Hepatocyte (in vitro differentiated cells): ENCODE measurements around the gene MLPH. TPM values are rescaled to one million over a fixed set of nuclear protein-coding genes. Genes with fewer than 3 reads are reported as not detected.

Experiments
- DNase-seq: peaks from one replicate; pipeline ENCODE4 v3.0.0-alpha.2; 2016; ENCODE audit warnings: low spot score
- H2AFZ ChIP-seq: fragments of 200-600 bp; sonication (generic); 2 replicates; pipeline ENCODE4 v1.6.0; 2016; ENCODE audit warnings: antibody characterized with exemption, mild to moderate bottlenecking
- H3K27ac ChIP-seq: fragments of 200-600 bp; sonication (generic); 2 replicates; pipeline ENCODE4 v1.5.1; 2016; ENCODE audit warnings: mild to moderate bottlenecking
- H3K27me3 ChIP-seq: fragments of 200-600 bp; sonication (generic); 2 replicates; pipeline ENCODE4 v1.6.1; 2016
- H3K36me3 ChIP-seq: fragments of 200-600 bp; sonication (generic); replicated peaks from 2 replicates; pipeline ENCODE4 v1.5.1; 2016; ENCODE audit warnings: low read depth; ENCODE audit not compliant: insufficient read depth
- H3K4me1 ChIP-seq: fragments of 200-600 bp; sonication (generic); 2 replicates; pipeline ENCODE4 v1.5.1; 2016; ENCODE audit warnings: mild to moderate bottlenecking, moderate library complexity; ENCODE audit not compliant: insufficient read depth
- H3K4me2 ChIP-seq: fragments of 200-600 bp; sonication (generic); 2 replicates; pipeline ENCODE4 v1.6.0; 2016
- H3K4me3 ChIP-seq: fragments of 200-600 bp; sonication (generic); 2 replicates; pipeline ENCODE4 v1.5.1; 2016; ENCODE audit warnings: mild to moderate bottlenecking
- H3K79me2 ChIP-seq: fragments of 200-600 bp; sonication (generic); 2 replicates; pipeline ENCODE4 v1.6.0; 2017; ENCODE audit warnings: mild to moderate bottlenecking
- H3K9me2 ChIP-seq: fragments of 200-600 bp; sonication (generic); replicated peaks from 2 replicates; pipeline ENCODE4 v1.6.0; 2017; ENCODE audit warnings: mild to moderate bottlenecking; ENCODE audit not compliant: insufficient read depth
- H3K9me3 ChIP-seq: fragments of 200-600 bp; sonication (generic); 2 replicates; pipeline ENCODE4 v1.5.1; 2016; ENCODE audit warnings: low read depth, mild to moderate bottlenecking
- H4K20me1 ChIP-seq: fragments of 200-600 bp; sonication (generic); 2 replicates; pipeline ENCODE4 v1.6.0; 2016; ENCODE audit warnings: mild to moderate bottlenecking; ENCODE audit not compliant: insufficient read depth, poor library complexity, severe bottlenecking
- EZH2 ChIP-seq: fragments of 200-600 bp; sonication (generic); IDR thresholded peaks from 2 replicates; pipeline ENCODE4 v1.6.1; 2016; ENCODE audit warnings: antibody characterized with exemption, mild to moderate bottlenecking, borderline replicate concordance
- EZH2phosphoT487 ChIP-seq: fragments of 200-600 bp; sonication (generic); IDR thresholded peaks from one replicate; pipeline ENCODE4 v1.6.1; 2018; ENCODE audit warnings: antibody characterized with exemption, mild to moderate bottlenecking, low read depth, moderate library complexity; ENCODE audit not compliant: unreplicated experiment, severe bottlenecking
- WGBS: methylation state at CpG from one replicate; pipeline ENCODE4 v1.1.6; 2016; ENCODE audit warnings: low lambda C conversion rate; ENCODE audit errors: missing lambda C conversion rate; 5-methylcytosine and 5-hydroxymethylcytosine counted together
- polyA plus RNA-seq: library from polyadenylated mRNA; unstranded; fragments of >200 nt; fragmentation: Nextera tagmentation; extraction: Ambion mirVana; gene quantifications from 2 replicates; pipeline ENCODE4 v1.2.1, GENCODE V29; 2016
- total RNA-seq: library from RNA; depleted of rRNA; stranded (reverse); fragments of >200 nt; gene quantifications from 2 replicates; pipeline ENCODE4 v1.2.3, GENCODE V29; 2014
- TF ChIP-seq, protein P1 (sequence below): fragments of 200-600 bp; sonication (generic); IDR thresholded peaks from 2 replicates; pipeline ENCODE4 v1.5.1; 2016; ENCODE audit warnings: antibody characterized with exemption, mild to moderate bottlenecking; ENCODE audit not compliant: poor library complexity

Gene MLPH
- total and polyA plus RNA-seq, 2 experiments from 2014 or later: 6.7 to 12.3 TPM

- no peak overlapping the region for H3K27ac ChIP-seq
Observed at GRCh38 chr2:237565974-237566373, 78.9 kb downstream of the MLPH start.

DNA sequence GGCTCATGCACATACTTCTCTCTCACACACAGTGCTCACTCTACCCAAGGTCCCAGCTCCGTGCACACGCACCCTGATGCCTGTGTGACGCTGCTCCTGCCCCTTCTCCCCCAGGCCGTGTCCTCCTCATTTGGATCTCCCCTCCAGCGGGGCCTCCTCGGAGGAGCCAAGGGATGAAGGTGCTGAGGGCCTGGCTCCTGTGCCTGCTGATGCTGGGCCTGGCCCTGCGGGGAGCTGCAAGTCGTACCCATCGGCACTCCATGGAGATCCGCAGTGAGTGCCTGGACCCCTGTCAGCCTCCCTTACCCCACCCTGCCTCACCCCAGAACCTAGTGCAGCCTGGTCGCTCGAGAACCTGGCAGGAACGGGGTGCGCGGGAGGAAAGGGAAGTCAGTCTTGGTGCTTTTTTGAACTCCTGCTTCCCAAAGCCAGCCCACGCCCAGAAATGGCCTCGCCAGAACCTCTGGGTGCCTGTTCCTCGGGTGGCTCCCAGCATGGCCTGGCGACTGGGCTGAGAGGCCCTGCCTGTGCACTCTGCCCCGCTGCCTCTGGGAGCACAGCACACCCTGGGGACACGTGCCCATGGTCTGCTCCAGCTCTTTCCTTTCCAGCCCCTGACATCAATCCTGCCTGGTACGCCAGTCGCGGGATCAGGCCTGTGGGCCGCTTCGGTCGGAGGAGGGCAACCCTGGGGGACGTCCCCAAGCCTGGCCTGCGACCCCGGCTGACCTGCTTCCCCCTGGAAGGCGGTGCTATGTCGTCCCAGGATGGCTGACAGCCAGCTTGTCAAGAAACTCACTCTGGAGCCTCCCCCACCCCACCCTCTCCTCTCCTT is 79.6 kb downstream of the MLPH start, which contains the start of gene PRLH:
PRLH (plus strand) TSS at position 174 of the 835 bp plus-strand sequence; CDS start at position 174, 0 bp downstream.
- H3K9me3 ChIP-seq: no peaks in the 10 kb centered on the region
- H3K36me3 ChIP-seq: no peaks in the 10 kb centered on the region
- no peaks in the 10 kb centered on the region for H3K9me2 ChIP-seq
- WGBS: 91% methylated on average over 32 of the region's 32 CpGs
- TF ChIP-seq, protein P1, sequence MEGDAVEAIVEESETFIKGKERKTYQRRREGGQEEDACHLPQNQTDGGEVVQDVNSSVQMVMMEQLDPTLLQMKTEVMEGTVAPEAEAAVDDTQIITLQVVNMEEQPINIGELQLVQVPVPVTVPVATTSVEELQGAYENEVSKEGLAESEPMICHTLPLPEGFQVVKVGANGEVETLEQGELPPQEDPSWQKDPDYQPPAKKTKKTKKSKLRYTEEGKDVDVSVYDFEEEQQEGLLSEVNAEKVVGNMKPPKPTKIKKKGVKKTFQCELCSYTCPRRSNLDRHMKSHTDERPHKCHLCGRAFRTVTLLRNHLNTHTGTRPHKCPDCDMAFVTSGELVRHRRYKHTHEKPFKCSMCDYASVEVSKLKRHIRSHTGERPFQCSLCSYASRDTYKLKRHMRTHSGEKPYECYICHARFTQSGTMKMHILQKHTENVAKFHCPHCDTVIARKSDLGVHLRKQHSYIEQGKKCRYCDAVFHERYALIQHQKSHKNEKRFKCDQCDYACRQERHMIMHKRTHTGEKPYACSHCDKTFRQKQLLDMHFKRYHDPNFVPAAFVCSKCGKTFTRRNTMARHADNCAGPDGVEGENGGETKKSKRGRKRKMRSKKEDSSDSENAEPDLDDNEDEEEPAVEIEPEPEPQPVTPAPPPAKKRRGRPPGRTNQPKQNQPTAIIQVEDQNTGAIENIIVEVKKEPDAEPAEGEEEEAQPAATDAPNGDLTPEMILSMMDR: no peak
- no peak for TF ChIP-seq EZH2
- TF ChIP-seq EZH2phosphoT487: no peak
- no peak within 1 kb of the TSS for H3K4me2 ChIP-seq
- H3K27me3 ChIP-seq: no peaks in the 10 kb centered on the region
- H2AFZ ChIP-seq: no peak within 1 kb of the TSS
- H3K27ac ChIP-seq: no peak within 1 kb of the TSS
- no peak within 1 kb of the TSS for H3K4me3 ChIP-seq
- no peaks in the 10 kb centered on the region for H3K79me2 ChIP-seq
- H4K20me1 ChIP-seq: no peaks in the 10 kb centered on the region
- no peak for DNase-seq
- no peaks in the 10 kb centered on the region for H3K4me1 ChIP-seq

More at GRCh38 chr2:237565974-237566373, 78.9 kb downstream of the MLPH start:
- H3K4me1 ChIP-seq: no peaks in the 10 kb centered on the region
- no peaks in the 10 kb centered on the region for H3K9me2 ChIP-seq
- no peak overlapping the region for H3K4me3 ChIP-seq
- no peaks in the 10 kb centered on the region for H3K36me3 ChIP-seq
- H2AFZ ChIP-seq: no peak overlapping the region
- H4K20me1 ChIP-seq: no peaks in the 10 kb centered on the region
- TF ChIP-seq, protein P1: no peak
- TF ChIP-seq EZH2: no peak
- TF ChIP-seq EZH2phosphoT487: no peak
- no peaks in the 10 kb centered on the region for H3K79me2 ChIP-seq
- H3K27me3 ChIP-seq: no peaks in the 10 kb centered on the region
- H3K9me3 ChIP-seq: no peaks in the 10 kb centered on the region
- no peak for DNase-seq
- 100% methylated on average over 1 of the region's 1 CpG for WGBS
- no peak overlapping the region for H3K4me2 ChIP-seq

DNA sequence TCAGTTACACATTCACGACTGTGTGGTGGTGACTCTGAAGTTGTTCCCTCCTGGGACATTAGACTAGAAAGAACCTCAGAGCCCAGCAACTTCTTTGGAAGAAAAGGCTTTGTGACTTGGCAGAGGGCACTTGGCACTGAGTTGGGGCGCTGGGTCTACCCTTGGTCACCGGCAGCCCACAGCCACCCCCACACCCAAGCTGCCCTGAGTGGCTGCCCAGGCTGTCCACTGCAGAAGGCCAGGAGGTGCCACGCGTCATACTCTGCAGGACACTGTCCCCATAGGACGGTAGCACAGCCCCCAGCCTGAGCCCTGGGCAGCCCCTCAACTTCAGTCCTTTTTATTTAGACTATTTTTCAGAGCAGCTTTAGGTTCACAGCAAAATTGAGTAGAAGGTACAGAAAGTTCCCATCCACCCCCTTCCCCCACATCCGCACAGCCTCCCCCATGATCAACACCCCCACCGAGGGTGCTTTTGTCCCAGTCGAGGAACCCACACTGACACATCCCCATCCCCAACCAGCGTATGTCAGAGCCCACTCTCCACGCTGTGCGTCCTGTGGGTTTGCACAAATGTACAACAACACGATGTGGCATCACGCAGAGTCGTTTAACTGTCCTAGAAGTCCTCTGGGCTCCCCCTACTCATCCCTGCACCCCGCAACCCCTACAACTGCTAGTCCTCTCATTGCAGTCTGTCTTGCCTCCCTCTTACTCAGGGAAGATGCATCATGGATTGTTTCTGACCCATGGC is 80.4 kb downstream of the MLPH start:
- WGBS: 93% methylated on average over 16 of the region's 16 CpGs
- H3K4me1 ChIP-seq: peaks cover 4% of the 10 kb centered on the region
- H3K27ac ChIP-seq: no peak overlapping the region
- no peak overlapping the region for H3K4me2 ChIP-seq
- no peaks in the 10 kb centered on the region for H4K20me1 ChIP-seq
- H3K9me2 ChIP-seq: no peaks in the 10 kb centered on the region
- H3K79me2 ChIP-seq: no peaks in the 10 kb centered on the region
- no peaks in the 10 kb centered on the region for H3K36me3 ChIP-seq
- no peak overlapping the region for H2AFZ ChIP-seq
- TF ChIP-seq EZH2phosphoT487 (no peak), EZH2 (no peak)
- TF ChIP-seq, protein P1: no peak
- no peak overlapping the region for H3K4me3 ChIP-seq
- DNase-seq: no peak
- H3K9me3 ChIP-seq: no peaks in the 10 kb centered on the region
- H3K27me3 ChIP-seq: no peaks in the 10 kb centered on the region
